Measurements from ENCODE around the gene C11orf42.
"Not testable (repeated sequence)": the region's sequence is repeated elsewhere in the genome, so short reads cannot be mapped to it uniquely, and the experiment has no call there.

The C11orf42 gene

DNA sequence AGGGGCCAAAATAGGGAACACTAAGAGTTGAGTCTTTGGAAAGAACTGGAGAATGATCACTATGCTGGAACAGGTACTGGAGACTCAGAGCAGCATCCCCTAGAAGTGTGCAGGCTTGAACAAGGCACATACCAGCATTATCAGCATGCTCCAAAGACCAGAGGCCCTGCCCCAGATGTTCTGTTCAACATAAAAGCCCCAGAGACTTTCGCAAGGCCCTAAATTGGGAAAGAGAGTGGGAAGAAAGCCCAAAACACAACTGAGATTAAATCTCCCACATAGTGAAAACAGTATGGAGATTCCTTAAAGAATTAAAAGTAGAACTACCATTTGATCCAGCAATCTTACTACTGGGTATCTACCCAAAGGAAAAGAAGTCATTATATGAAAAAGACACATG lies 42.9 kb downstream of the C11orf42 start:
- no peak overlapping the region for H3K4me3 ChIP-seq (ENCODE audit: severe bottlenecking)
- DNase-seq (ENCODE audit: low spot score) (no peak), ATAC-seq (ENCODE audit: low read depth) (no peak)
- H3K27me3 ChIP-seq (ENCODE audit: insufficient read depth, poor library complexity, severe bottlenecking): no peaks in the 10 kb centered on the region
- TF ChIP-seq, protein P1, sequence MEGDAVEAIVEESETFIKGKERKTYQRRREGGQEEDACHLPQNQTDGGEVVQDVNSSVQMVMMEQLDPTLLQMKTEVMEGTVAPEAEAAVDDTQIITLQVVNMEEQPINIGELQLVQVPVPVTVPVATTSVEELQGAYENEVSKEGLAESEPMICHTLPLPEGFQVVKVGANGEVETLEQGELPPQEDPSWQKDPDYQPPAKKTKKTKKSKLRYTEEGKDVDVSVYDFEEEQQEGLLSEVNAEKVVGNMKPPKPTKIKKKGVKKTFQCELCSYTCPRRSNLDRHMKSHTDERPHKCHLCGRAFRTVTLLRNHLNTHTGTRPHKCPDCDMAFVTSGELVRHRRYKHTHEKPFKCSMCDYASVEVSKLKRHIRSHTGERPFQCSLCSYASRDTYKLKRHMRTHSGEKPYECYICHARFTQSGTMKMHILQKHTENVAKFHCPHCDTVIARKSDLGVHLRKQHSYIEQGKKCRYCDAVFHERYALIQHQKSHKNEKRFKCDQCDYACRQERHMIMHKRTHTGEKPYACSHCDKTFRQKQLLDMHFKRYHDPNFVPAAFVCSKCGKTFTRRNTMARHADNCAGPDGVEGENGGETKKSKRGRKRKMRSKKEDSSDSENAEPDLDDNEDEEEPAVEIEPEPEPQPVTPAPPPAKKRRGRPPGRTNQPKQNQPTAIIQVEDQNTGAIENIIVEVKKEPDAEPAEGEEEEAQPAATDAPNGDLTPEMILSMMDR (IDR thresholded peaks at IDR 0.05; ENCODE audit: poor library complexity, severe bottlenecking): no peak
- H3K9me3 ChIP-seq (ENCODE audit: severe bottlenecking): no peaks in the 10 kb centered on the region
- H3K4me1 ChIP-seq (ENCODE audit: insufficient read depth, poor library complexity, severe bottlenecking): no peaks in the 10 kb centered on the region
- no peaks in the 10 kb centered on the region for H3K36me3 ChIP-seq (ENCODE audit: low read depth)
- no peak overlapping the region for H3K27ac ChIP-seq (ENCODE audit: poor library complexity, severe bottlenecking)

DNA sequence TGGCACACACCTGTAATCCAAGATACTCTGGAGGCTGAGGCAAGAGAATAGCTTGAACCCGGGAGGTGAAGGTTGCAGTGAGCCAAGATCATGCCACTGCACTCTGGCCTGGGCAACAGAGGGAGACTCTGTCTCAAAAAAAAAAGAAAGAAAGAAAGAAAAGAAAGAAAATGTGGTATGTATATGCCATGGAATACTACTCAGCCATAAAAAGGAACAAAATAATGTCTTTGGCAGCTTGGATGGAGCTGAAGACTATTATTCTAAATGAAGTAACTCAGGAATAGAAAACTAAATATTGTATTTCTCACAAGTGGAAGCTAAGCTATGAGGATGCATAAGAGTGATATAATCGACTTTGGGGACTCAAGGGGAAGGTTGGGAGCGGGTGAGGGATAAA lies 43.5 kb downstream of the C11orf42 start:
- not testable (repeated sequence) for H3K4me1 ChIP-seq (ENCODE audit: insufficient read depth, poor library complexity, severe bottlenecking); H3K27ac ChIP-seq (ENCODE audit: poor library complexity, severe bottlenecking); DNase-seq (ENCODE audit: low spot score); H3K9me3 ChIP-seq (ENCODE audit: severe bottlenecking); ATAC-seq (ENCODE audit: low read depth); H3K27me3 ChIP-seq (ENCODE audit: insufficient read depth, poor library complexity, severe bottlenecking); H3K4me3 ChIP-seq (ENCODE audit: severe bottlenecking); H3K36me3 ChIP-seq (ENCODE audit: low read depth)

DNA sequence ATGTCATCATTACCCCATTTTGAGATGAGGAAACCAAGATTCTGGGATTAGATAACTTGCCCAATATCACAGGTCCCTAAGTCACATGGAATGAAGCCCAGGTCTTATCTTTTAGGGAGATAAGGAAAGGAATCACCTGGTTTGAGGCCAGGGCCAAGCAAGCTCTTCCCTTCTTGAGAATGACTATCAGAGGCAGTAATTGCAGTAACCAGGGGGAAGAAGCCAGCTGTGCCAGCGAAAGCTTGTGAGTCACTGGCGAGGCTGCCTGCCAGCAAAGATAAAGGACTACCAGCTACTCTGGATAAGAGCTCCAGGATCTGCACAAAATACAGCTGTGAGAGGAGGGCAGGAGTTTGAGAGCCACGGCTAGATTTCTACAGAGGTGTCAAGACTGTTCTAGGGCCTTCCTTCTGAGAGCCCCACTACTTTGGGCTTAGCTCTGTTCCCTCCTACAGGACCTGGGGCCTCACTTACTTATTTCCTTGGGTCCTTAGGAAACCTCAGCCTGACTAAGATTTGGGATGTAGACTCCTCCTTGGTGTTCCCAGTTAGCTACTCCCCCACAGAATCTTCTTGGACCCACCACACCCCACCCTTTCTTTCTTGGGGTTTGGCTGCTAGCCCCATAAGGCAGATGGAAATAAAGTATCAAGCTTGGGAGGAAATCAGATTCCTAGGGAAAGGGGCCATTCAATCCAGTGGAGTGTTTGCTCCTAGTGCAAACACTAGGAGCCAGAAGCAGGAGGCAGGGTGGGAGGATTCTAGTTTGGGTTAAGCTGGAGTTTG lies 44.6 kb downstream of the C11orf42 start:
- DNase-seq (ENCODE audit: low spot score): no peak

DNA sequence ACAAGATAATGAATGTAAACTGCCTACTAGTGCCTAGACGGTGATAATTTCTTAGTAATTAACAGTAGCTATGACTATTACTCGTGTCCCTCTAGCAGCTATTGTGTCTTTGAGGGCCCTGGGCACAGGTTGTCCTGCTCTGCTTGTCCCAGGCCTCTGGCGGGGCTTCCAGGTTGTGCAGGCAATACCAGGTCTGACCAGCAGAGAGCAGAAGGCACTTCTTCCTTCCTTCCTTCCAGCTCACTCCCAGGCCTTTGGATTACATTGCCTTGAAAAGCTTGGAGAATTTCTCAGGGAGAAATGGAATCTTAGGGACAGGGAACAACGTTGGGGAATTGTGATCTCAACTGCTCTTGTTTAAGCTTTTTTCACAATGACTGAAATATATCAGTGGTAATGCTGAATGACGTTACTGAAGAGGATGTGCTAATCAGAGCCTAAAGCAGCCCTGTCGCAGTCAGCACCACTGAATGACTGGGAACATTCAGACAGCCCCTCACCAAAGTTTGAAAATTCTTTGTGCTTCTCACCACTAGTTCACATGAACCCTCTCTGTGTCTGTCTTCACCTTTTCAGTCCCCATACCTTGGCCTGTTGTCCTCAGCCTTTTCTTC lies 45.9 kb downstream of the C11orf42 start:
- H3K27me3 ChIP-seq (ENCODE audit: insufficient read depth, poor library complexity, severe bottlenecking): peaks cover 10% of the 10 kb centered on the region
- H3K4me1 ChIP-seq (ENCODE audit: insufficient read depth, poor library complexity, severe bottlenecking): no peaks in the 10 kb centered on the region
- TF ChIP-seq, protein P1 (IDR thresholded peaks at IDR 0.05; ENCODE audit: poor library complexity, severe bottlenecking): peak; percentile 58
- no peak overlapping the region for H3K27ac ChIP-seq (ENCODE audit: poor library complexity, severe bottlenecking)
- no peaks in the 10 kb centered on the region for H3K36me3 ChIP-seq (ENCODE audit: low read depth)
- no peaks in the 10 kb centered on the region for H3K9me3 ChIP-seq (ENCODE audit: severe bottlenecking)
- no peak overlapping the region for H3K4me3 ChIP-seq (ENCODE audit: severe bottlenecking)
- DNase-seq (ENCODE audit: low spot score) (no peak), ATAC-seq (ENCODE audit: low read depth) (peak; percentile 73)

More for the DNA sequence above, 44.6 kb downstream of the C11orf42 start:
- no peak overlapping the region for H3K4me3 ChIP-seq (ENCODE audit: severe bottlenecking)
- H3K27me3 ChIP-seq (ENCODE audit: insufficient read depth, poor library complexity, severe bottlenecking): peaks cover under 1% of the 10 kb centered on the region
- TF ChIP-seq, protein P1 (IDR thresholded peaks at IDR 0.05; ENCODE audit: poor library complexity, severe bottlenecking): no peak
- no peaks in the 10 kb centered on the region for H3K36me3 ChIP-seq (ENCODE audit: low read depth)
- no peak overlapping the region for H3K27ac ChIP-seq (ENCODE audit: poor library complexity, severe bottlenecking)
- H3K9me3 ChIP-seq (ENCODE audit: severe bottlenecking): no peaks in the 10 kb centered on the region
- peak; percentile 92 for ATAC-seq (ENCODE audit: low read depth)
- H3K4me1 ChIP-seq (ENCODE audit: insufficient read depth, poor library complexity, severe bottlenecking): no peaks in the 10 kb centered on the region

DNA sequence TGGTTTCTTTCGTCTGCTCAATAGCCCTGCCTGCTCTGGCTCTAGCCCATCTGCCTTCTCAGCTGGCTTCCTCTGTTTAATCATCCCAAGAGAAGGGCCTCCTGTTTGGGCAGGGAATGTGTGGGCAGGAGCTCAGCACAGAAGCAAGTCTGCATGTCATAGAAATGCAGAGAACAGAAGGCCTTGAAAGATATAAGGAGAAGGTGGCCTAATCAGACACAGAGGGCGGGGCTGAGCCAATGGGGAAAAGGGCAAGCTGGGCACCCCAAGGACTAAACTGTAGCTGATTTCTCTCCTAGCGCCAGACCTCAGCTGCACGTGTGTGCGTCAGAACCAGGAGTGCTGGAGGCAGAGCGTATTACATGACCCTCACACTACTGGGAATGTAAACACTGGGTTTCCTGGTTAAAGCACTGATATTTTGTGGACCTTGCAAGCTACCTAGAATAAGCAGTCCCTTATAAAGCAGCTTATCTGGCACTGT lies 46.7 kb downstream of the C11orf42 start:
- Histone ChIP-seq H3K4me1 (ENCODE audit: insufficient read depth, poor library complexity, severe bottlenecking) (no peaks in the 10 kb centered on the region), H3K27me3 (ENCODE audit: insufficient read depth, poor library complexity, severe bottlenecking) (peaks cover 14% of the 10 kb centered on the region), H3K4me3 (ENCODE audit: severe bottlenecking) (no peak overlapping the region), H3K9me3 (ENCODE audit: severe bottlenecking) (no peaks in the 10 kb centered on the region), H3K27ac (ENCODE audit: poor library complexity, severe bottlenecking) (no peak overlapping the region), H3K36me3 (ENCODE audit: low read depth) (no peaks in the 10 kb centered on the region)
- TF ChIP-seq, protein P1 (IDR thresholded peaks at IDR 0.05; ENCODE audit: poor library complexity, severe bottlenecking): no peak
- ATAC-seq (ENCODE audit: low read depth) (no peak), DNase-seq (ENCODE audit: low spot score) (no peak)
